Cardiac fibroblast (primary cell): ENCODE data around the gene LINS1.

Experiments
- DNase-seq, 2 donors: peaks; one replicate each; pipeline versions ENCODE4 v3.0.0 to v3.0.0-alpha.2; 2010; ENCODE audit warnings: low read depth in 2 of 2
- H3K4me3 ChIP-seq, 2 donors: replicated peaks in 1 of 2; 1 replicate in 1 of 2; 2 replicates in 1 of 2; pipeline ENCODE4 v1.5.1; 2011; ENCODE audit warnings: low read depth in 2 of 2, low read length in 2 of 2, mild to moderate bottlenecking in 2 of 2, moderate library complexity in 1 of 2
- CTCF ChIP-seq: IDR thresholded peaks from one replicate; pipeline ENCODE4 v1.5.1; 2011; ENCODE audit warnings: low read depth, mild to moderate bottlenecking, low read length, inconsistent platforms

LINS1 gene

GRCh38 chr15:100547961-100548360 lies 54.0 kb downstream of the LINS1 start:
- no peak overlapping the region for H3K4me3 ChIP-seq
- TF ChIP-seq CTCF: no peak
- no peak for DNase-seq

GRCh38 chr15:100544946-100545345 lies 57.0 kb downstream of the LINS1 start:
- no peak overlapping the region for H3K4me3 ChIP-seq
- TF ChIP-seq CTCF: no peak
- no peak for DNase-seq

GRCh38 chr15:100544338-100544841 lies 57.6 kb downstream of the LINS1 start:
- no peak overlapping the region for H3K4me3 ChIP-seq
- no peak for TF ChIP-seq CTCF
- DNase-seq: no peak

- H3K4me3 ChIP-seq: no peak overlapping the region
- DNase-seq: no peak
- TF ChIP-seq CTCF: no peak
Observed at GRCh38 chr15:100542290-100542689, 59.7 kb downstream of the LINS1 start.

GRCh38 chr15:100537331-100537730 lies 64.7 kb downstream of the LINS1 start:
- no peak for TF ChIP-seq CTCF
- H3K4me3 ChIP-seq: no peak overlapping the region
- no peak for DNase-seq

GRCh38 chr15:100536733-100537132 lies 65.3 kb downstream of the LINS1 start:
- no peak for DNase-seq
- TF ChIP-seq CTCF: no peak
- H3K4me3 ChIP-seq: no peak overlapping the region

GRCh38 chr15:100533886-100534285 lies 68.1 kb downstream of the LINS1 start:
- TF ChIP-seq CTCF: no peak
- DNase-seq: no peak
- no peak overlapping the region for H3K4me3 ChIP-seq
